ENCODE measurements around the gene PSMD4. TPM values are rescaled to one million over a fixed set of nuclear protein-coding genes. Genes with fewer than 3 reads are reported as not detected.
"Not testable (repeated sequence)": the region's sequence is repeated elsewhere in the genome, so short reads cannot be mapped to it uniquely, and the experiment has no call there.

PSMD4 gene
- total RNA-seq, result 10 to 100 TPM; 72.2 to 95.6 (median 79.1) TPM
- long read RNA-seq, transcript PSMD4-202 (10 exons, 1,350 nt), result major isoform, 29 of 36 reads
- long read RNA-seq, partial matches to known transcripts, result 1 of 36 reads
- long read RNA-seq, other reads (novel, unspliced or antisense), result 3 of 36 reads

GRCh38 chr1:151254217-151255213, at the start of gene PSMD4:
Gene PSMD4 (plus strand): TSS chr1:151254734. CDS start chr1:151254783, 49 bp downstream.
- DNase-seq, result peak; percentile 92 to 96 (median 94)
- Histone ChIP-seq H3K27me3 (no peaks in the 10 kb centered on the region), H3K4me3 (peak within 1 kb of the TSS; percentile 87 to 97 (median 94)), H3K36me3 (no peaks in the 10 kb centered on the region), H3K9me3 (no peaks in the 10 kb centered on the region), H3K27ac (peak within 1 kb of the TSS; percentile 73 to 85 (median 73)), H3K4me1 (peaks cover 0 to 13% (median 4%) of the 10 kb centered on the region in 4 donors)
- TF ChIP-seq POLR2A (IDR thresholded peaks at IDR 0.05) (peak; percentile 74), CTCF (IDR thresholded peaks at IDR 0.05) (no peak)
- ATAC-seq, result peak; percentile 96 to 98 (median 98)
- intact Hi-C loops (cut with DNase I), result no loop called here
- WGBS (ENCODE audit: insufficient coverage, low coverage, low lambda C conversion rate, missing lambda C conversion rate), result 10% methylated on average over 43 of the region's 56 CpGs

GRCh38 chr1:151205381-151205965, 49.1 kb upstream of the PSMD4 start:
- 89% methylated on average over 12 of the region's 12 CpGs for WGBS (ENCODE audit: insufficient coverage, low coverage, low lambda C conversion rate, missing lambda C conversion rate)
- intact Hi-C loops (cut with DNase I), result not testable (repeated sequence)

GRCh38 chr1:151210830-151211229, 43.7 kb upstream of the PSMD4 start:
- no peak overlapping the region for H3K27ac ChIP-seq
- H3K36me3 ChIP-seq, result peaks cover 0 to 26% (median 10%) of the 10 kb centered on the region in 4 donors
- intact Hi-C loops (cut with DNase I), result no loop called here
- H3K27me3 ChIP-seq, result no peaks in the 10 kb centered on the region
- ATAC-seq, result no peak
- WGBS (ENCODE audit: insufficient coverage, low coverage, low lambda C conversion rate, missing lambda C conversion rate), result 67% methylated on average over 1 of the region's 1 CpG
- DNase-seq, result no peak
- TF ChIP-seq CTCF (IDR thresholded peaks at IDR 0.05), result no peak
- TF ChIP-seq POLR2A (IDR thresholded peaks at IDR 0.05), result no peak
- H3K4me3 ChIP-seq, result no peak overlapping the region
- no peaks in the 10 kb centered on the region for H3K9me3 ChIP-seq
- peaks cover 0 to 2% (median 0%) of the 10 kb centered on the region in 4 donors for H3K4me1 ChIP-seq

More at GRCh38 chr1:151205381-151205965, 49.1 kb upstream of the PSMD4 start:
- not testable (repeated sequence) for H3K4me1 ChIP-seq, ATAC-seq, H3K4me3 ChIP-seq, DNase-seq, H3K27me3 ChIP-seq, H3K27ac ChIP-seq, H3K9me3 ChIP-seq
- H3K36me3 ChIP-seq, result peaks cover 0 to 30% (median 10%) of the 10 kb centered on the region in 4 donors

GRCh38 chr1:151211972-151212705, 42.4 kb upstream of the PSMD4 start:
- peaks cover 0 to 23% (median 4%) of the 10 kb centered on the region in 4 donors for H3K36me3 ChIP-seq
- H3K27me3 ChIP-seq, result no peaks in the 10 kb centered on the region
- ATAC-seq (no peak), DNase-seq (no peak)
- H3K27ac ChIP-seq, result no peak overlapping the region
- TF ChIP-seq POLR2A (IDR thresholded peaks at IDR 0.05), result no peak
- TF ChIP-seq CTCF (IDR thresholded peaks at IDR 0.05), result no peak
- no peaks in the 10 kb centered on the region for H3K9me3 ChIP-seq
- intact Hi-C loops (cut with DNase I), result no loop called here
- WGBS (ENCODE audit: insufficient coverage, low coverage, low lambda C conversion rate, missing lambda C conversion rate), result 84% methylated on average over 14 of the region's 15 CpGs
- peaks cover 0 to 2% (median 0%) of the 10 kb centered on the region in 4 donors for H3K4me1 ChIP-seq
- no peak overlapping the region for H3K4me3 ChIP-seq
